ENCODE results near the gene SPATA3. TPM values are rescaled to one million over a fixed set of nuclear protein-coding genes. Genes with fewer than 3 reads are reported as not detected.

SPATA3 gene
- total RNA-seq, 1 experiment from 2014 or later, result not detected

- intact Hi-C loops (cut with micrococcal nuclease; ENCODE audit: unreplicated experiment), result no loop called here
- H3K9me3 Mint-ChIP-seq (ENCODE audit: low read depth, unreplicated experiment), result no peaks in the 10 kb centered on the region
- CTCF ChIA-PET, result no interaction called here
- DNase-seq, result no peak
- no peak for TF ChIP-seq CTCF (IDR thresholded peaks at IDR 0.05; ENCODE audit: unreplicated experiment)
- H3K36me3 Mint-ChIP-seq (ENCODE audit: insufficient read depth, unreplicated experiment), result no peaks in the 10 kb centered on the region
- BruUV-seq (replicated peaks), result no TSS peak
- peaks cover 9% of the 10 kb centered on the region for H3K4me1 Mint-ChIP-seq (ENCODE audit: low read depth, unreplicated experiment)
- no peak overlapping the region for H3K27ac Mint-ChIP-seq (ENCODE audit: unreplicated experiment)
- H3K27me3 Mint-ChIP-seq (ENCODE audit: unreplicated experiment), result peaks cover 98% of the 10 kb centered on the region
- peak overlapping the region; percentile 61 for H3K4me3 Mint-ChIP-seq (ENCODE audit: low read depth, unreplicated experiment)
Observed at GRCh38 chr2:230957756-230958391, 38.0 kb upstream of the SPATA3 start.

- CTCF ChIA-PET, result interaction anchor here (0.6 kb wide), 1 partner anchor 1654 kb away, joined by 4 read pairs; no protein-coding TSS in a partner anchor
- no peaks in the 10 kb centered on the region for H3K9me3 Mint-ChIP-seq (ENCODE audit: low read depth, unreplicated experiment)
- H3K36me3 Mint-ChIP-seq (ENCODE audit: insufficient read depth, unreplicated experiment), result no peaks in the 10 kb centered on the region
- H3K27ac Mint-ChIP-seq (ENCODE audit: unreplicated experiment), result no peak overlapping the region
- TF ChIP-seq CTCF (IDR thresholded peaks at IDR 0.05; ENCODE audit: unreplicated experiment), result no peak
- H3K4me3 Mint-ChIP-seq (ENCODE audit: low read depth, unreplicated experiment), result no peak overlapping the region
- DNase-seq, result no peak
- BruUV-seq (replicated peaks), result no TSS peak
- intact Hi-C loops (cut with micrococcal nuclease; ENCODE audit: unreplicated experiment), result no loop called here
- peaks cover 9% of the 10 kb centered on the region for H3K4me1 Mint-ChIP-seq (ENCODE audit: low read depth, unreplicated experiment)
- H3K27me3 Mint-ChIP-seq (ENCODE audit: unreplicated experiment), result peaks cover 95% of the 10 kb centered on the region
Observed at GRCh38 chr2:230958820-230959756, 36.8 kb upstream of the SPATA3 start.

GRCh38 chr2:230960026-230960425 is 35.9 kb upstream of the SPATA3 start:
- BruUV-seq (replicated peaks), result no TSS peak
- Mint-ChIP-seq H3K4me1 (ENCODE audit: low read depth, unreplicated experiment) (peaks cover 9% of the 10 kb centered on the region), H3K4me3 (ENCODE audit: low read depth, unreplicated experiment) (no peak overlapping the region), H3K36me3 (ENCODE audit: insufficient read depth, unreplicated experiment) (no peaks in the 10 kb centered on the region), H3K27me3 (ENCODE audit: unreplicated experiment) (peaks cover 86% of the 10 kb centered on the region), H3K27ac (ENCODE audit: unreplicated experiment) (no peak overlapping the region), H3K9me3 (ENCODE audit: low read depth, unreplicated experiment) (no peaks in the 10 kb centered on the region)
- intact Hi-C loops (cut with micrococcal nuclease; ENCODE audit: unreplicated experiment), result no loop called here
- CTCF ChIA-PET, result no interaction called here
- no peak for DNase-seq
- no peak for TF ChIP-seq CTCF (IDR thresholded peaks at IDR 0.05; ENCODE audit: unreplicated experiment)

- no peak for DNase-seq
- no TSS peak for BruUV-seq (replicated peaks)
- intact Hi-C loops (cut with micrococcal nuclease; ENCODE audit: unreplicated experiment), result no loop called here
- Mint-ChIP-seq H3K4me1 (ENCODE audit: low read depth, unreplicated experiment) (peaks cover 9% of the 10 kb centered on the region), H3K36me3 (ENCODE audit: insufficient read depth, unreplicated experiment) (no peaks in the 10 kb centered on the region), H3K9me3 (ENCODE audit: low read depth, unreplicated experiment) (no peaks in the 10 kb centered on the region), H3K27ac (ENCODE audit: unreplicated experiment) (no peak overlapping the region), H3K27me3 (ENCODE audit: unreplicated experiment) (peaks cover 77% of the 10 kb centered on the region), H3K4me3 (ENCODE audit: low read depth, unreplicated experiment) (no peak overlapping the region)
- CTCF ChIA-PET, result interaction anchor here (0.5 kb wide), 1 partner anchor 1903 kb away, joined by 6 read pairs; no protein-coding TSS in a partner anchor
- TF ChIP-seq CTCF (IDR thresholded peaks at IDR 0.05; ENCODE audit: unreplicated experiment), result no peak
Observed at GRCh38 chr2:230961091-230961491, 34.8 kb upstream of the SPATA3 start.

Measured in Calu3 (cell line).